ENCODE data around the gene AMBRA1.

- TF ChIP-seq, protein P1, sequence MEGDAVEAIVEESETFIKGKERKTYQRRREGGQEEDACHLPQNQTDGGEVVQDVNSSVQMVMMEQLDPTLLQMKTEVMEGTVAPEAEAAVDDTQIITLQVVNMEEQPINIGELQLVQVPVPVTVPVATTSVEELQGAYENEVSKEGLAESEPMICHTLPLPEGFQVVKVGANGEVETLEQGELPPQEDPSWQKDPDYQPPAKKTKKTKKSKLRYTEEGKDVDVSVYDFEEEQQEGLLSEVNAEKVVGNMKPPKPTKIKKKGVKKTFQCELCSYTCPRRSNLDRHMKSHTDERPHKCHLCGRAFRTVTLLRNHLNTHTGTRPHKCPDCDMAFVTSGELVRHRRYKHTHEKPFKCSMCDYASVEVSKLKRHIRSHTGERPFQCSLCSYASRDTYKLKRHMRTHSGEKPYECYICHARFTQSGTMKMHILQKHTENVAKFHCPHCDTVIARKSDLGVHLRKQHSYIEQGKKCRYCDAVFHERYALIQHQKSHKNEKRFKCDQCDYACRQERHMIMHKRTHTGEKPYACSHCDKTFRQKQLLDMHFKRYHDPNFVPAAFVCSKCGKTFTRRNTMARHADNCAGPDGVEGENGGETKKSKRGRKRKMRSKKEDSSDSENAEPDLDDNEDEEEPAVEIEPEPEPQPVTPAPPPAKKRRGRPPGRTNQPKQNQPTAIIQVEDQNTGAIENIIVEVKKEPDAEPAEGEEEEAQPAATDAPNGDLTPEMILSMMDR (conservative IDR thresholded peaks at IDR 0.05; ENCODE audit: low read depth, low read length) = no peak
- no peak for TF ChIP-seq EZH2 (IDR thresholded peaks at IDR 0.05; ENCODE audit: low read length, unreplicated experiment)
Measured at GRCh38 chr11:46381819-46382645, 211.8 kb downstream of the AMBRA1 start.
